ENCODE measurements around the gene WSB2.

The WSB2 gene

GRCh38 chr12:118061873-118062843, 1.2 kb upstream of the WSB2 start:
- DNase-seq: no peak

DNA sequence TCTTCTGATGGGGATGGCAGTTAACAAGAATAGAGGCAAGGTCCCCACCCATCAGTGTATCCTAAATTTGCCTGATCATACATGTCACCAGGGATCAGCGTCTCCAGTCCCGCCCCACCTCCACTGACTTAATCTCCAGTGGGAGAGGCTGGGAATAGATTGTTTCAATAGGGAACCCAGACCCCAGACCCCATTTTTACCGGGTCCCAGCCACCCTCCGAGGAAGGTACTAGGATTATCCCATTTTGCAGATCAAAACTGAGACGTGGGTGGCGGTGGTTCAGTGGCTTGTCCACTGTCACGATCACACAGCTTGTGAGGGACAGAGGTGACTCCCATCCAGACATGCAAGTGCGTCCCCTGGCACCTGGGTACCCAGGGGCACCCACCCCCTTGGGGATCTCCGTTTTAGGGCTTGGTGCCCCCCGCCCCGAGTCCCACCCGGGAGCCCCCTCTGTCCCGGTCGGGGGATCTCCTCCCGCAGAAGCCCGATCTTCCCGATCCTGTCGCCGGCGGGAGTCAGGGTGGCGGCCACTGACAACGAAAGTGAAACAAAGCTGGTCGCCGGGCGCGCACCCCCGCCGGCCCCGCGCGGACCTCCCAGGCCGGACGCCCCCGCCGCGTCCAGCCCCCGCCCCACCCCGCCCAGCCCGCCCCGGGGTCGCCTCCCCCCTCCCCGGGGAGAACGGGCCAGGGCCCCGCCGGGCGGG, 523 bp downstream of the WSB2 start:
- no peak for DNase-seq

GRCh38 chr12:118059341-118060191, 1.4 kb downstream of the WSB2 start:
- no peak for DNase-seq

DNA sequence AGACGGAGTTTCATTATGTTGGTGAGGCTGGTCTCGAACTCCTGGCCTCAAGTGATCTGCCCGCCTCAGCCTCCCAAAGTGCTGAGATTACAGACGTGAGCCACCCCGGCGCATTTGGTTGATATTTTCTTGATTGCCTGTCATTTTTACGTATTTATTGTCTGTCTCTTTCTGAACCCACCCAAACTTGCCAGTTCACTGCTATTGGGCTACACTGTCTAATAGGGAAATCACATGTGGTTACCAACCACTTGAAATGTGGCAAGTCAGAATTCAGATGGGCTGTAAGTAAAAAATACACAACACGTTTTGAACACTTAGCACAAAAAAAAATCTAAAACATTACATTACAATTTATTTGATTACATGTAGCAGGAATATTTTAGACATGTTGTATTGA, 2.1 kb downstream of the WSB2 start:
- no peak for DNase-seq

DNA sequence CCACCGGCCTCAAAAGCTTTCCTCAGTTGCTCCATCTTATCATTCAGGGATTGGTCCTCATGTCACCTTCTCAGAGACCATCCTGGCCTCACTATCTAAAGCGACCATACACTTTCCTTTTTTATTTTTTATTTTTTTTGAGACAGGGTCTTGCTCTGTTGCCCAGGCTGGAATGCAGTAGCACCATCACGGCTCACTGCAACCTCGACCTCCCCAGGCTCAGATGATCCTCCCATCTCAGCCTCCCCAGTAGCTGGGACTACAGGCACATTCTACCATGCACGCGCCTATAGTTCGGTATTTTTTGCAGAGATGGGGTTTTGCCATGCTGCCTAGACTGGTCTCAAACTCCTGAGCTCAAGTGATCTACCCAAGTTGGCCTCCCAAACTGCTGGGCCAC, 2.8 kb downstream of the WSB2 start:
- DNase-seq: no peak

- DNase-seq: no peak
Observed at GRCh38 chr12:118055865-118056773, 4.9 kb downstream of the WSB2 start.

GRCh38 chr12:118055144-118055557, 5.8 kb downstream of the WSB2 start:
- DNase-seq: peak; percentile 84

DNA sequence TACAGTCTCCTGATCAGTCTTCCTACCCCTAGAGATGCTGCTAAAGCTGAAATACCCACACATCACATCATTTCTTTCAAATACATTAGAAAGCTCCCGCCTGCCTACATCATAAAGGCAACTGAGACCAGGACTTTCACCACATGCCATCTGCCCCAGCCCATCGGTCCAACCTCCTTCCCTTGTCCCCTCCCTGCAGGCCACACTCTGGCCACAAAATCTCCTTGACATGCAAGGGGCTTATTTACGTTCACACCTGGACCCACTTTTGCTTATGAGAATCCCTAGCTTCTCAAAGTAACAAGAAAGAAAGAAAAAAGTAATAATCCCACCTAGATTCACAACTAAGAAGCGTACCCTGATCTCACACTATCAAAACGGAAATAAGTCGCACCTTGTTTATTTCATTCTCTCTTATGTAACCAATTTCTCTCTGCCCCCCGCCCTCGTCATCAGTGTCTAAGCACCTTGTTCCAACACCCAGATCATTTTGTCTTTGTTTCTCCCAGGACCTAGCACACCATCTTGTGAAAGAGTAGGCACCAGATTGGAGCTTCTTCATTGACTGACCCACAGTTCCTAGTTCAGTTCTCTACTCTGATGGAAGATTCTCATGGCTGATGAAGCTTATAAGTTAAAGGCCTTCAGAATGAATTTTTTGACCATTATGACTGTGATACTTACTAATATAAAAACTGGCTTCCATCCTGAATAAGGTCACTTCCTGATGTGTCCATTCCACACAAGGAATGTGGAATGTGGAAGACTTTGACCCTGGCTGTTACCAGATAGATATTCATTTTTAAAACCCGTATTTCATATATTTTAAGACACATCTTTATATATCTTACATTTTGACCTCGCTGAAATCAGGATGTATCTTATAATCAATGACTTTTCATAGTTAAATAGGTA, 7.7 kb downstream of the WSB2 start:
- DNase-seq: no peak

- DNase-seq: no peak
Observed at GRCh38 chr12:118052324-118053070, 8.5 kb downstream of the WSB2 start.

DNA sequence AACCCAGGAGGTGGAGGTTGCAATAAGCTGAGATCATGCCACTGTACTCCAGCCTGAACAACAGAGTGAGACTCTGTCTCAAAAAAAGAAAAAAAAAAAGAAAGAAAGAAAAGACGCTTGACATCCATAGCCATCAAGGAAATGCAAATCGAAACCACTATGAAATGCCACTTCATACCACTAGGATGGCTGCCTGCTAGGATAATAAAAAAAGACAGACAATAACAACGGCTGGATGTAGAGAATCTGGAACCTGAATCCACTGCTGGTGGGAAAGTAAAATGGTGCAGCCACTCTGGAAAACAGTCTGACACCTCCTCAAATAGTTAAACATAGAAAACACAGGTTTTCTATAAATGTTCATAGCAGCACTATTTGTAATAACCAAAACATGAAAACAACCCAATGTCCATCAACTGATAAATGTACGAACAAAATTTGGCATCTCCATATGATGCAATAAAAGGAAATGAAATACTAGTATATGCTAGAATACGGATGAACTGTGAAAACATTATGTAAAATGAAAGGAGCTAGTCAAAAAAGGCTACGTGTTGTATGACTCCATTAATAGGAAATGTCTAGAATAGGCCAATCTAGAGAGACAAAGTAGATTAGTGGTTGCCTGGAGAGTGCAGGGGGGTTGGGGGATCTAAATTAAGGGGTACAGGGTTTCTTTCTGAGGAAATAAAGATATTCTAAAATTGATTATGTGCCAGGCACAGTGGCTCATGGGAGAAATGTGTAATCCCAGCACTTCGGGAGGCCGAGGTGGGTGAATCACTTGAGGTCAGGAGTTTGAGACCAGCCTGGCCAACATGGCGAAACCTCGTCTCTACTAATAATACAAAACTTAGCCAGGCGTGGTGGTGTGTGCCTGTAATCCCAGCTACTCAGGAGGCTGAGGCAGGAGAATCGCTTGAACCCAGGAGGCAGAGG, 9.7 kb downstream of the WSB2 start:
- no peak for DNase-seq

DNA sequence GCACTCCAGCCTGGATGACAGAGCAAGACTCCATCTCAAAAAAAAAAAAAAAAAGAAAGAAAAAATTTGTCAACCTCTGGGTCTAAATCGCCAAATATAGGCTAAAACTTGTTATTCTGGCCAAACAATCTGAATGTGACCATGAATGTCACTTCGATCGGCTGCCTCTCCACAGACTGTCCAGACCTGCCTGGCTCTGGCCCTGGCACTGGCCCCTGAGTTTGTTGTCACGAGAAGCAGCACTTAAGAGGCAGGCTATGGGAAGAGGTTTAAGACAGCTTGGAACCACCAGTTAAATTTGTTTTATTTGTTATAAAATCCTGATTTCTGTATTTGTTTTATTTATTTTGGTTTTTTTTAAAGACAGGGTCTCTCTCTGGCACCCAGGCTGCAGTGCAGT, 14.5 kb downstream of the WSB2 start:
- DNase-seq: no peak

DNA sequence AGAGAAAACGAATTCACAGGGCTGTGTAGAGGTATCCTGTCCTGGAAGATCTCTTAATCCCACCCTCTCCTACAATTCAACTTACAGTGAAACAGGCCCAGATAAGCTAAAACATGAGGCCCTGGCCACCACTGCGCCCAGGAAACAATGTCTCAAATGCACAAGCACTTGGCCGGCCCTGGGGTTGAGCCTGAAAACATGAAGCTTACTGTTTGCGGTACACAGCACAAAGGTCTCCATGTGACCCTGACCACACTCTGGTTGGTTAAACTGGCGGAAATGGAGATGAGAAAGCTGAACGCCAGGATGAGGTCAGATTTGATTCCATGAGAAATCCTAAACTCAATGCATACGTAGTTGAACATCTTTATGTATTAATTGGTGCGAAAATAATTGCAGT, 16.4 kb downstream of the WSB2 start:
- DNase-seq: no peak

GRCh38 chr12:118044075-118044474, 16.9 kb downstream of the WSB2 start:
- no peak for DNase-seq

DNA sequence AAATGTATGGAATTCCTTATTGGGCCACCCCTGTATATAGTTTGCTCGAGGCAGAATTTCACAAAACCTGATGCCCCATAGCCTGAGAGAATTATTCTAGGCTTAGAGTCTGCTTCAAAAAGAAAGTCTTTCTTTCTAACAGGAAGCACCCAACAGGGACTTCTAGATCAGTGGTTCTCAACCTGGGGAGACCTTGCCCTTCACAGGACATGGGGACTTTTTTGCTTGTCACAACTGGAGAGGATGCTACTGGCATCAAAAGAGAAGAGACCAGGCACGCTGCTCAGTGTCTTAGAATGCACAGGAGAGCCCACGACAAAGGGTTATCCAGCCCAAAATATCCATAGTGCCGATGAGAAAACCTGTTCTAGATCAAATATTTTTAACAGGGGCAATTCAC, 18.9 kb downstream of the WSB2 start:
- DNase-seq: no peak

DNA sequence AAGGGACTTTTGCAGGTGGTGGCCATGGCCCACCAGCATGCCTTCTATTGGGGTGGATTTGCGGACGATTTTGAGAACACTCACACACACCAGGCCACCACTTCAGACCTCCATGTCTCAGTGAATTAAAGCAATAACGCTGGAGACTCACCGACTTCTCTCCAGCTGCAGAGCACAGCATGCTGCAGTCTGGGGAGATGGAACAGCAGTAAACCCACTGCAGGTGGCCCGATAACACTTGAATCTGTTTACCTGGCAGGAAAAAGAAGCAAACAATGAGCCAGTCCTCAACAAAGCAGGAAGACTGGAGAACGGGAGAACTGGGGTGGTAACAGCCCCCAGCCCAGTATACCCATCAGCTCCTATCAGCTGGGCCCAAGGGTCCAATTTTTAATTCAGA, 22.8 kb downstream of the WSB2 start:
- DNase-seq: no peak

DNA sequence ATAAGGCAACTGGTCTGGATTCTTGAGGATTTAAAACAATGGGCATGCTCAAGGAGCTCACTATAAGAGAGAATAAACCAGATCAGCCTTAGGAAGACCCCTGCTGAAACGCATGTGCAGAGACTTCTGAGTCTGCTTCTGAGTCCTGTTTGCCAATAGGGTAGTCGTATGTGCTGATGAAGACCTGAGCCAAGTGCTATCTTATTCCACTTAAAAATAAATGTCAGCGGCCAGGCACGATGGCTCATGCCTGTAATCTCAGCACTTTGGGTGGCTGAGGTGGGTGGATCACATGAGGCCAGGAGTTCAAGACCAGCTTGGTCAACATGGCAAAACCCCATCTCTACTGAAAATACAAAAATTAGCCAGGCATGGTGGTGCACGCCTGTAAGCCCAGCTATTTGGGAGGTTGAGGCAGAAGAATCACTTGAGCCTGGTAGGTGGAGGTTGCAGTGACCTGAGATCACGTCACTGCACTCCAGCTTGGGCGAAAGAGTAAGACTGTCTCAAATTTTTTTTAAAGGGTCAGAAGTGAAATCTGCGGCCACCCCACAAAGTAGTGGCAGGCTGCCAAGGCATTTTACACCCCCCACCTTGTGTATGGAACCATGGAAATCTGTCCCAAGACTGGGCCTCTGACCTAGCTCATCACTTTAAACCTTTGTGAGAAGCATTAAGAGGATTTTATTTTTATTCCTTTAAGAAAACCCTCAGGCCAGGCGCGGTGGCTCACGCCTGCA, 24.1 kb downstream of the WSB2 start:
- no peak for DNase-seq

DNA sequence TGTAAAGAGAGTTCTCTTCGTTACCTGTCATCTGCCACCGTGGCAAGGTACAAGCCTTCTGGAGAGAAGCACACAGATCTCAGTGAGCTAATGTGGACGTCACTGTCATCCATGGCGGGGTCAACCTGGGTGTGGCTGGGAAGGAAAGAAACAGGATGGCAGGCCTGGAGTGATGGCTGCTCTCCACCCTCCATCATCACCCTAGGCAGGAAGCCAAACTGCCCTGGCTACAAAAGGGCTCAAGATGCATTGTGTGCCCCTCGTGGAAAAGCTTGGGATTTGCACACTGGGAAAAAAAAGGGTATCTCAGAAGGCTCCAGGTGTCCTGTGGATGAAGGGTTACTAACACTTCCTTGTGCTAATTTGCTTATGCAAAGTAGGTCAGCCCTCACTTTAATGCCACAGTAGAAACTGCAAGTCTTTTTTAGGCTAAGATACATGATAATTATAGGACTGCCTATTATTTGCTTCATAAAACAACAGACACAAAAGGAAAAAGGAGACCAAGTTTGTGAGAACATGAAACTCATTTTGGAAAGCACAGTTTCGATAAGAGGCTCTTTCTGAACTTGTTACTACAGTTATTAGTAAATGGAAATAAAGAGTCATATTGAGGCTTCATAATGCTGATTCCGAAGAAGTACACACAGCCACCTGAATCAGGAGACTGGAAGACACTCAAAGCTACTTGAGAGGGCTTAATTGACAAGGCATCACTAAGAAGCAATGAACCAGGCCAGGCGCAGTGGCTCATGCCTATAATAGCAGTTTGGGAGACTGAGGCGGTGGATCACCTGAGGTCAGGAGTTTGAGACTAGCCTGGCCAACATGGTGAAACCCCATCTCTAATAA, 25.6 kb downstream of the WSB2 start:
- DNase-seq: peak; percentile 88
